Duodenal mucosa (tissue), 2 donors: ENCODE results near the gene KHDRBS1.
A peak's percentile ranks its signal among the peaks of the same experiment; 100 is the strongest.
"Not testable (repeated sequence)": the region's sequence is repeated elsewhere in the genome, so short reads cannot be mapped to it uniquely, and the experiment has no call there.

ENCODE experiments used
- H3K27ac ChIP-seq: one replicate; pipeline ENCODE4 v1.7.0; 2013; ENCODE audit warnings: low read depth, low read length
- H3K27me3 ChIP-seq, 2 donors: one replicate each; pipeline ENCODE4 v1.7.0; 2013; ENCODE audit warnings: low read length in 2 of 2, control low read depth in 1 of 2; ENCODE audit not compliant: insufficient read depth in 2 of 2, control insufficient read depth in 1 of 2
- H3K36me3 ChIP-seq, 2 donors: one replicate each; pipeline ENCODE4 v1.7.0; 2013; ENCODE audit warnings: low read length in 2 of 2, control low read depth in 1 of 2; ENCODE audit not compliant: insufficient read depth in 2 of 2, control insufficient read depth in 1 of 2
- H3K4me1 ChIP-seq, 2 donors: one replicate each; pipeline ENCODE4 v1.7.0; 2013; ENCODE audit warnings: low read length in 2 of 2, control low read depth in 1 of 2; ENCODE audit not compliant: insufficient read depth in 2 of 2, control insufficient read depth in 1 of 2
- H3K4me3 ChIP-seq, 2 donors: one replicate each; pipeline ENCODE4 v1.7.0; 2013; ENCODE audit warnings: low read length in 2 of 2, low read depth in 1 of 2
- H3K9ac ChIP-seq, 2 donors: one replicate each; pipeline ENCODE4 v1.7.0; 2013; ENCODE audit warnings: low read length in 2 of 2, low read depth in 1 of 2
- H3K9me3 ChIP-seq, 2 donors: one replicate each; pipeline ENCODE4 v1.7.0; 2013; ENCODE audit warnings: low read length in 2 of 2, control low read depth in 1 of 2; ENCODE audit not compliant: control insufficient read depth in 1 of 2

The KHDRBS1 gene

DNA sequence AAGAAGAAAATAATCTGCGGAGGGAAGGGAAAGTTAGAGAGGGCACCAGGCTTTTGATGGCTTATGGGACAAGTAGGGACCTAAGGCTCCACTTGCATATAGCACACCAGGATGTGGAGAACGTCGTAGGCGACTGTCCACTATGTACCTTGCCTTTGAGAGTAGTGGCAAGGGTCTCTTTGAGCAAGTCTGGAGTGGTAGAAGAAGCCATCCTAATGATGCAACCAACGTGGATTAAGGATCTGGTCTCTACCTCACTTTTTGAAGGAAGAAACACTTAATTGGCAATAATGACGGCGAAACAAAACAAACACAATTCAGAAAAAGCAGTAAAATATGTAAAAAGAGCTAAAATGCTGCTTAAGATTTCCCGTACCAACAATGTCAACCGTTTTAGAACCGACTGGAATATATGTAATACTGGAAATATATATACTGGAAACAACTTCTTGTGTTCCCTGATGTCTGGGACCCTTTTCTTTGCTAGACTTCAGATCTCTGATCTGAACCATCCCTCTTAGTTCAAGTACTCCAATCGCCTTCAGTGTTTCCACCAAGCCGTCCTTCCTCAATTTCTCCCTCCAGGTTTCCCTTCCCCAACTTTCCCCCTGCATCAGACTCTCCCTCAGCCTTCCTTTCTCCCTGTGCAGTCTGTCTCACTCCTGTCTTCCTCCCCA lies 821 bp upstream of the KHDRBS1 start:
- no peaks in the 10 kb centered on the region for H3K9me3 ChIP-seq
- H3K9ac ChIP-seq, result peak overlapping the region; percentile 67 to 86
- H3K4me1 ChIP-seq, result peaks cover 19 to 28% of the 10 kb centered on the region in 2 donors
- H3K4me3 ChIP-seq, result peak overlapping the region; percentile 67 to 90
- H3K27ac ChIP-seq, result peak overlapping the region; percentile 99
- H3K36me3 ChIP-seq, result no peaks in the 10 kb centered on the region
- no peaks in the 10 kb centered on the region for H3K27me3 ChIP-seq

- H3K4me1 ChIP-seq, result peaks cover 16 to 28% of the 10 kb centered on the region in 2 donors
- H3K36me3 ChIP-seq, result no peaks in the 10 kb centered on the region
- H3K9ac ChIP-seq, result peak overlapping the region; percentile 86 to 91
Measured at GRCh38 chr1:32014199-32014947, 705 bp downstream of the KHDRBS1 start.

GRCh38 chr1:32014948-32015273 lies 1.2 kb downstream of the KHDRBS1 start:
- peak overlapping the region; percentile 90 to 95 for H3K4me3 ChIP-seq
- peak overlapping the region; percentile 99 for H3K27ac ChIP-seq
- no peaks in the 10 kb centered on the region for H3K27me3 ChIP-seq
- peaks cover 22 to 33% of the 10 kb centered on the region in 2 donors for H3K4me1 ChIP-seq
- H3K36me3 ChIP-seq, result no peaks in the 10 kb centered on the region
- peak overlapping the region; percentile 86 to 91 for H3K9ac ChIP-seq
- no peaks in the 10 kb centered on the region for H3K9me3 ChIP-seq

More at GRCh38 chr1:32014199-32014947, 705 bp downstream of the KHDRBS1 start:
- Histone ChIP-seq H3K4me3 (peak overlapping the region; percentile 90 to 95), H3K27me3 (no peaks in the 10 kb centered on the region), H3K9me3 (no peaks in the 10 kb centered on the region), H3K27ac (peak overlapping the region; percentile 99)

- Histone ChIP-seq H3K27ac (no peak overlapping the region), H3K9ac (no peak overlapping the region), H3K36me3 (no peaks in the 10 kb centered on the region), H3K9me3 (no peaks in the 10 kb centered on the region), H3K4me1 (peaks cover 33 to 35% of the 10 kb centered on the region in 2 donors), H3K27me3 (no peaks in the 10 kb centered on the region), H3K4me3 (peak overlapping the region in 1 of 2 donors; percentile 45)
Measured at GRCh38 chr1:32020339-32020738, 6.7 kb downstream of the KHDRBS1 start.

DNA sequence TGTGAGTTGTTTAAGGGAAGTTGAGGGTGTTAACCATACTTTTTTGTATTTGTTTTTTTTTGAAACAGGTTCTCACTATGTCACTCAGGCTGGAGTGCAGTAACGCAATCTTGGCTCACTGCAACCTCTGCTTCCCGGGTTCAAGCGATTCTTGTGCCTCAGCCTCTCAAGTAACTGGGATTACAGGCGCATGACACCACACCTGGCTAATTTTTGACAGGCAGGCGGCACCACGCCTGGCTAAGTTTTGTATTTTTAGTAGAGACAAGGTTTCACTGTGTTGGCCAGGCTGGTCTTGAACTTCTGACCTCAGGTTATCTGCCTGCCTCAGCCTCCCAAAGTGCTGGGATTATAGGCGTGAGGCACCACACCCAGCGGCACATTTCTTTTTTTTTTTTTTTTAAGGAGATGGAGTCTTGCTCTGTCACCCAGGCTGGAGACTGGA lies 7.9 kb downstream of the KHDRBS1 start:
- not testable (repeated sequence) for H3K9me3 ChIP-seq, H3K4me3 ChIP-seq, H3K36me3 ChIP-seq, H3K9ac ChIP-seq, H3K27ac ChIP-seq, H3K27me3 ChIP-seq
- peaks cover 21 to 23% of the 10 kb centered on the region in 2 donors for H3K4me1 ChIP-seq

- Histone ChIP-seq H3K9ac (no peak overlapping the region), H3K4me1 (peaks cover 17 to 18% of the 10 kb centered on the region in 2 donors), H3K36me3 (no peaks in the 10 kb centered on the region), H3K4me3 (no peak overlapping the region), H3K27me3 (no peaks in the 10 kb centered on the region), H3K9me3 (no peaks in the 10 kb centered on the region), H3K27ac (no peak overlapping the region)
Measured at GRCh38 chr1:32023351-32023750, 9.7 kb downstream of the KHDRBS1 start.

DNA sequence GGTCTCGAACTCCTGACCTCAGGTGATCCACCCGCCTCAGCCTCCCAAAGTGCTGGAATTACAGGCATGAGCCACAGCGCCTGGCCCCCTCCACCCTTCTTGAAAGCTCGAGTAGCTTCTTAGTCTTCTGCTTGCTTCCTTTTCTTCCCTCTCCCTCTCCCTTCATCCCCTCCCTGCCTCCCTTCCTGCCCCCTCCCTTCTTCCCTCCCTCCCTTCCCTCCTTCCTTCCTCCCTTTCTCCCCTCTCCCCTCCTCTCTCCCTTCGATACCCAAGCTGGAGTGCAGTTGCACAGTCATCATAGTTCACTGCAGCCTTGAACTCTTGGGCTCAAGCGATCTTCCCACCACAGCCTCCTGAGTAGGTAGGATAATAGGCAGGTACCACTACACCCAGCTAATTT lies 11.8 kb downstream of the KHDRBS1 start:
- no peak overlapping the region for H3K27ac ChIP-seq
- no peak overlapping the region for H3K9ac ChIP-seq
- no peaks in the 10 kb centered on the region for H3K36me3 ChIP-seq
- H3K4me3 ChIP-seq, result no peak overlapping the region
- H3K9me3 ChIP-seq, result no peaks in the 10 kb centered on the region
- H3K27me3 ChIP-seq, result no peaks in the 10 kb centered on the region
- H3K4me1 ChIP-seq, result peaks cover 6 to 15% of the 10 kb centered on the region in 2 donors

DNA sequence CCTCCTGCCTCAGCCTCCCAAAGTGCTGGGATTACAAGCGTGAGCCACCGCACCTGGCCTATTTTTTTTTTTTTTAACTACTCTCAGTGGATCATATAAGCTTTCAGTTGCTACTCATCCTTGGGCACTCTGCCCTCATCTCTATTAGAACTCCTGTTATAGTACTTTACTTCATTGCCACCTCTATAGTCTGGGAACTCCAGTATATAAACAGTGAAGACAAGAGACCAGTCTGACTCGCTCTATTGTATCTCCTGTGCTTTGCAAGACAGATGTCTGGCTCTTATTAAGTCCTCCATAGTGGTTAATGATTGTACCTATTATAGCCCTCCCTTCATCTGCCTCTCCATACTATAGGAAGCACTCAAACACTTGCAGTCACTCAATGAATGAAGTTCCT lies 15.1 kb downstream of the KHDRBS1 start:
- Histone ChIP-seq H3K36me3 (peaks cover 14 to 24% of the 10 kb centered on the region in 2 donors), H3K9me3 (no peaks in the 10 kb centered on the region), H3K27me3 (no peaks in the 10 kb centered on the region), H3K4me1 (peaks cover 12 to 13% of the 10 kb centered on the region in 2 donors), H3K9ac (no peak overlapping the region), H3K27ac (no peak overlapping the region), H3K4me3 (no peak overlapping the region)

DNA sequence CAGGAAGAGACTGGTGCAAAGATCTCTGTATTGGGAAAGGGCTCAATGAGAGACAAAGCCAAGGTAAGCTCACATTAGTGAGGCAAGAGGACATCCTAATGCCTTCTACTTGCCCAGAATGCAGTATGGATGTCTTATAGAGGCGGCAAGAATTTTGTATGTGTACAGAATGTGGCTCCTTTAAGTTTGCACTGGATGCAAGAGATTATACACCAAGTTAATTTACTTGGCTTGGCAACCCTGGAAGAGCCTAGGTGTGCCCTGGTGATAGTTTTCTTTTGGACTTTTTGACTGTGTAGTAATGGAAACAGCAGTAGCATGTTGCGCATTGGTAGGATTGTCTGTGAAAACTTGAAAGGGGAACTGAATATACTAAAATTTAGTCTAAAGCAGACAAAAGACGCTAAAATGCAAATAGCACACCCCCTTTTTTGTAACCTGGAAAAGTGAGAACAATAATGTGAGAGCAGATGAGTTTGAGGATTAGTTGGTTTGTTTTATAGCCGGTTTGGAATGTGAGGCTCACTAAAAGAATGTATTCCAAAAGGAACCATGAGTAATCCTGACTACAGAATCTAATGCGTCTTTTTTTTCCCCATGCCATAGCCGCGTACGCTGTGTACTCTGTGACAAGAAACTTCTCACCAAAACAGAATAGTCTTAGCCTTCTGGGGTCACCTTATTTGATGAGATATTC lies 18.1 kb downstream of the KHDRBS1 start:
- Histone ChIP-seq H3K9me3 (no peaks in the 10 kb centered on the region), H3K4me3 (peak overlapping the region in 1 of 2 donors; percentile 19), H3K36me3 (peaks cover 25 to 39% of the 10 kb centered on the region in 2 donors), H3K27ac (no peak overlapping the region), H3K27me3 (no peaks in the 10 kb centered on the region), H3K9ac (no peak overlapping the region), H3K4me1 (peaks cover 12 to 13% of the 10 kb centered on the region in 2 donors)

DNA sequence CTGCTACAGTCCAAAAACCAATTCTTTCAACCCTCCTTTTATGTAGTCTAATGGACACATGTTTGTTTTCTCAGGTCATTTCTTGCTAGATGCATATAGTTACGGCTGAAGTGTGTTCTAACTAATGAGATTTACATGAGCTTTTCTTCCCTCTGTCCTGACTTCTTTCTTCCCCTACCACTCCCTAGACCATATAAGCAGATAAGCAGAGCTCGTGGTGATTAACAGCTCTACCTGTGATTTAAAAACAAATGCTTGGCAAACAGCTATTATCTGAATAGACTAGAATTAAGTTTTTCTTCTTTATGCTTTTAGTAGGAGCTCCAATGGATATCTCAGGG lies 18.6 kb downstream of the KHDRBS1 start:
- H3K4me3 ChIP-seq, result peak overlapping the region in 1 of 2 donors; percentile 19
- no peak overlapping the region for H3K27ac ChIP-seq
- H3K9ac ChIP-seq, result no peak overlapping the region
- H3K36me3 ChIP-seq, result peaks cover 30 to 44% of the 10 kb centered on the region in 2 donors
- no peaks in the 10 kb centered on the region for H3K9me3 ChIP-seq
- peaks cover 12 to 13% of the 10 kb centered on the region in 2 donors for H3K4me1 ChIP-seq
- H3K27me3 ChIP-seq, result no peaks in the 10 kb centered on the region
